GM19025 (cell line): ENCODE measurements around the gene ACAD11.

ENCODE experiments used
- ATAC-seq: cut with Tn5 transposase; IDR thresholded peaks from one replicate; pipeline ENCODE4 v1.9.1; 2021; ENCODE audit warnings: mild to moderate bottlenecking, low read depth, moderate library complexity; ENCODE audit not compliant: unreplicated experiment

ACAD11 gene

GRCh38 chr3:132659365-132660051, at the start of gene ACAD11:
ACAD11 (minus strand) TSS chr3:132659809; CDS start chr3:132659751, 58 bp downstream.
- peak; percentile 40 for ATAC-seq

- ATAC-seq = no peak
These were observed 44.1 kb upstream of the ACAD11 start for GRCh38 chr3:132703733-132704132.

- no peak for ATAC-seq
These were observed 35.8 kb upstream of the ACAD11 start for GRCh38 chr3:132695422-132695821.

DNA sequence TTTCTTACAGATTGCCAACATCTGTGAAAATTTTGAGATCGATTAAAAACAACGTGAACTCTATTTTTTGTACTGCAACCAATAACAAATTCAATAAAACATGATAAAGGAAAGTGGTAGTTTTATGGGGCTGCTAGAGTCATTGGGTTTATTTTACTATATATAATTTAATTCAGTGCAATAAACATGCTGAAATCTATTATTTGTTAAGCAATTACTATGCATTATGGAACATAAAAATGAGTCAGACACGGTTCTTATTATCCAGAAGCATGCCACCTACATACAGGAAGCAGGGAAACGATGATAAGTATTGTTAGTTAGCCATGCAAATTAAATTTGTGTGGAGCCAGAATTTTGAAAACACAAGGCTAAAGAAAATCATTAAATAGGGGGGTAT, 35.4 kb upstream of the ACAD11 start:
- no peak for ATAC-seq

DNA sequence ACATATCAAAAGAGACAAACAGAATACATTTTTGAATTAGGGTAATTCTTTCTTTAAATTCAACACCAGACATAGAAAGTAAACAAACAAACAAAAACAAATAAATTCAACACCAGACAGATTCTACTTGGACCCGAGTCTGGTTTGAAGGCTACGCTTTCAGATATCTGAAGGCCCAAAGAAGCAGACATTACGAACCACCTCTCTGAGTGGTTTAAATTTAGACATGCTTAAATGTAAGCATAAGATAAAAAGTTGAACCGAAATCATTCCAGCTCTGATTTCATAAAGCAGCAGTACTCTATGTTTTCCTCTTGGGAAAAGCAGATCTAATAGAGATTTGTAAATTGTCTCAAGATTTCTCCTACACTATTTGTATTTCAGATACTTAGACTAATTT, 30.4 kb upstream of the ACAD11 start:
- no peak for ATAC-seq

GRCh38 chr3:132682201-132682600, 22.6 kb upstream of the ACAD11 start:
- ATAC-seq = no peak

GRCh38 chr3:132681421-132681820, 21.8 kb upstream of the ACAD11 start:
- no peak for ATAC-seq

- no peak for ATAC-seq
These were observed 20.3 kb upstream of the ACAD11 start for GRCh38 chr3:132679911-132680310.

GRCh38 chr3:132675408-132675807, 15.8 kb upstream of the ACAD11 start:
- ATAC-seq = no peak

DNA sequence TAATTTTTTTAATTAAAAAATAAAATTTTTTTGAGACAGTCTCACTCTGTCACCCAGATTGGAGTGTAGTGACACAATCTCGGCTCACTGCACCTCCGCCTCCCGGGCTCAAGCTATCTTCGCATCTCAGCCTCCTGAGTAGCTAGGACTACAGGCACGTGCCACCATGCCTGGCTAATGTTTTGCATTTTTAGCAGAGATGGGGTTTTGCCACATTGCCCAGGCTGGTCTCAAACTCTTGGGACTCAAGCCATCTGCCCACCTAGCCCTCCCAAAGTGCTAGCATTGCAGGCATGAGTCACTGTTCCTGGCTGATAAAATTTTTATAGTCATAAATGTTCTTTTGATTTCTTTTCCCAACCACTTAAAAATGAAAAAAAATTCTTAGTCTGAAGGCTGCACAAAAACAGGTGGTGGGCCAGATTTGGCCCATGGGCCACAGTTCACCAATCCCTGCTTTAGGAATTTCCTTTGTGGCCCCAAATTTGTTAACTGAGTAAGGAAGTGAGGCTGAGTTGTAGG, 9.7 kb upstream of the ACAD11 start:
- ATAC-seq = no peak

DNA sequence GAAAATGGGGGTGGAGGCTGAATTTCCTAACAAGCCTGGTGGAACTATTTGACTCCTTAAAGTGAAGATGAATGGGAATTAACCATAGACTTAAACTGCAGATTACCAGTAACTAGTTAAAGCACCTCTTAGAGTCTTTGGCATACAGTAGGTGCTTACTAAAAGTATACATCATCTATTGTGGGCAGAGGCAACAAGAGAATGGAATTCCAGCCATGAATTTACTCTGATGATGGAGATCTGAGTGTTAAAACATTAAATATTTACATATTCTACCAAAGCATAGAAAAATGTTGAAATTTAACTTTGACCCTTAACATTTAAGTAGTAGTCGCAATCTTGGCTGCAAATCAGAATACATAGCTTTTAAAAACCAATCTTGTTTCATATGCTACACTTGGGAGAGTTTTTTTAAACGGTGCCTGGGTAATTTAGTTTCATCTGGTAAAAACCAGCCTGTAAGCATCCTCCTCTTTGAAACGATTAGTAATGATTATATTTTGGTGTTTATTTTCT, 5.7 kb upstream of the ACAD11 start:
- ATAC-seq = no peak

- no peak for ATAC-seq
These were observed 2.6 kb upstream of the ACAD11 start for GRCh38 chr3:132662212-132662611.

- no peak for ATAC-seq
These were observed 1.5 kb upstream of the ACAD11 start for GRCh38 chr3:132661101-132661500.

GRCh38 chr3:132660811-132661070, 1.1 kb upstream of the ACAD11 start:
- peak; percentile 1 for ATAC-seq

DNA sequence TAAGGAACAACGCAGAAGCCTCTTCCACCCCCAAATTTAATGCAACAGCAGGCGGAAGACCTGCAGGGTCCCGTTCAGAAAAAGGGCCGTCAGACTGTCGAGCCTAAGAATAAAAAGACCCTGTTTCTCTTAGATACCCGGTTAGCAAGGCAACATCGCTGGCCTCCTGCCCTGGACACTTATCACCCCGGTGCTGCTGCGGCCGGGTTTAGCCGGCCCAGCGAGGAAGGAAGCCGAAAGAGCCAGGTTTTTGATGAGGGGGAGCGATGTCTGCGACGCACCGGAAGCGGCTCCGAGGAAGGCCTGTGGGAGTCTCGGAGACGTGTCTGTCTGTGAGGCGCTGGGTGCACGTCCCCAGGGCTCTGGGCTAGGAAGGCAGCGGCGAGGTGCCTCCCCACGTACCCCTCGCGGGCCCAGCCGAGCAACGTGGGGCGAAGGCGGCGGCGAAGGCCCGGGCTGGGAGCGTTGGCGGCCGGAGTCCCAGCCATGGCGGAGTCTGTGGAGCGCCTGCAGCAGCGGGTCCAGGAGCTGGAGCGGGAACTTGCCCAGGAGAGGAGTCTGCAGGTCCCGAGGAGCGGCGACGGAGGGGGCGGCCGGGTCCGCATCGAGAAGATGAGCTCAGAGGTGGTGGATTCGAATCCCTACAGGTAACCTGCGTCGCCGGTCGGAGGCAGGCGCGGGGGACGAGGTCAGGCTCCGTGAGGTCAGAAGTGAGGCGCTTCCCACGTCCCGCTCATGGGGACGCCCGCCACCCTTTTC, 622 bp upstream of the ACAD11 start, which contains the start of gene UBA5:
Gene UBA5 (plus strand): TSS at position 278 of the 759 bp plus-strand sequence. CDS start 209 bp downstream, at position 487.
- peak; percentile 67 for ATAC-seq

DNA sequence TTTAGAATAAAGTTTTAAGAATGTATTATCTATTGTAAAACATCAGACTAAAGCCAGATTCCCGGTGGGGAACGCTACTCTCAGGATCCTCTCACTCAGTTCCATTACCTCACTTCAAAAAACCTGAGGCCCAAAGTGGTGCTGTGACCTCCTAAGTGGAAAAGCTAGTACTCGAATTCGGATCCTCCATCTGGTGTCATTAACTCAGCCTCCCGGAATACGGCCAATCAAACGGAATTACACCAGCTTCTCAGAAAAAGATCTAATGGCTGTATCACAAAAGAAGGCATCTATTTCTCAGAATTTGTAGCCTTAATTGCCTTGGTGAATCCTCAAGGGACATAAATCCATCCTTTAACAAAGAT, 627 bp downstream of the ACAD11 start:
- no peak for ATAC-seq

GRCh38 chr3:132657869-132658747, 1.5 kb downstream of the ACAD11 start:
- ATAC-seq = no peak

- ATAC-seq = no peak
These were observed 4.1 kb downstream of the ACAD11 start for GRCh38 chr3:132655471-132655870.

DNA sequence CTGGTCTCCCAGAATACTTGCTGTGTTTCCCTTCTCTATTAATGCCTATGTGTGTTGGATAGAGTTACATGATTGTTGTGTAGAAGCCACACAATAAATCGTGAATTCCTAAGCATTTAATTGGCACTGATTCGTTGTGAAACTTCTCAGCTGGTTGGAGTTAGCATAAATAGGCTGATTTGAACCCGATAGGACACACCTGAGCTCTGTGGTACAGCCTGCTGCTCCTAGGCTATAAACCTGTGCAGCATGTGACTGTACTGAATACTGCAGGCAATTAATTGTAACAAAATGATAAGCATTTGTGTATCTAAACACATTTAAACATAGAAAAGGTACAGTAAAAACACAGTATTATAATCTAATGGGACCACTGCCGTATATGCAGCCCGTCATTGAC, 4.9 kb downstream of the ACAD11 start:
- ATAC-seq = no peak

GRCh38 chr3:132654190-132654589, 5.4 kb downstream of the ACAD11 start:
- ATAC-seq = no peak
